BLaER1 (cell line): ENCODE measurements around the gene IDUA.
A peak's percentile ranks its signal among the peaks of the same experiment; 100 is the strongest.

ENCODE experiments used
- H3K27ac ChIP-seq: shearing (Covaris generic); formaldehyde crosslinking; 2 replicates; pipeline ENCODE4 v1.8.1; 2022
- H3K27me3 ChIP-seq: shearing (Covaris generic); formaldehyde crosslinking; 2 replicates; pipeline ENCODE4 v1.8.1; 2022
- H3K36me3 ChIP-seq: shearing (Covaris generic); formaldehyde crosslinking; 2 replicates; pipeline ENCODE4 v1.8.1; 2022
- H3K4me1 ChIP-seq: shearing (Covaris generic); formaldehyde crosslinking; 2 replicates; pipeline ENCODE4 v1.8.1; 2022
- H3K4me2 ChIP-seq: shearing (Covaris generic); formaldehyde crosslinking; 2 replicates; pipeline ENCODE4 v1.8.1; 2022
- H3K4me3 ChIP-seq: shearing (Covaris generic); formaldehyde crosslinking; 2 replicates; pipeline ENCODE4 v1.8.1; 2022
- H3K9ac ChIP-seq: shearing (Covaris generic); formaldehyde crosslinking; 2 replicates; pipeline ENCODE4 v1.8.1; 2022
- H3K9me3 ChIP-seq: shearing (Covaris generic); formaldehyde crosslinking; 2 replicates; pipeline ENCODE4 v1.8.1; 2022
- H4K20me1 ChIP-seq: shearing (Covaris generic); formaldehyde crosslinking; 2 replicates; pipeline ENCODE4 v1.8.1; 2022
- Cebpa-rat ChIP-seq: shearing (Covaris generic); IDR thresholded peaks from 2 replicates; pipeline ENCODE4 v1.8.1; 2022

The IDUA gene

GRCh38 chr4:1001561-1002130 is 14.8 kb downstream of the IDUA start:
- no peak overlapping the region for H3K4me3 ChIP-seq
- H4K20me1 ChIP-seq = peaks cover 80% of the 10 kb centered on the region
- H3K27me3 ChIP-seq = peaks cover 99% of the 10 kb centered on the region
- TF ChIP-seq Cebpa-rat = no peak
- H3K27ac ChIP-seq = no peak overlapping the region
- H3K4me1 ChIP-seq = peaks cover 36% of the 10 kb centered on the region
- no peak overlapping the region for H3K9ac ChIP-seq
- no peak overlapping the region for H3K4me2 ChIP-seq
- H3K36me3 ChIP-seq = no peaks in the 10 kb centered on the region
- H3K9me3 ChIP-seq = peaks cover 18% of the 10 kb centered on the region; the same call in 1 of the 2 replicates

GRCh38 chr4:1002131-1002630 is 15.3 kb downstream of the IDUA start:
- no peak overlapping the region for H3K27ac ChIP-seq
- no peak overlapping the region for H3K9ac ChIP-seq
- peak; percentile 68 for TF ChIP-seq Cebpa-rat
- H3K9me3 ChIP-seq = peaks cover 23% of the 10 kb centered on the region; the same call in 1 of the 2 replicates
- H3K36me3 ChIP-seq = no peaks in the 10 kb centered on the region
- no peak overlapping the region for H3K4me2 ChIP-seq
- H3K4me3 ChIP-seq = no peak overlapping the region
- peaks cover 36% of the 10 kb centered on the region for H3K4me1 ChIP-seq
- H3K27me3 ChIP-seq = peaks cover 99% of the 10 kb centered on the region
- peaks cover 76% of the 10 kb centered on the region for H4K20me1 ChIP-seq

GRCh38 chr4:1002631-1003251 is 15.9 kb downstream of the IDUA start:
- peaks cover 23% of the 10 kb centered on the region; the same call in 1 of the 2 replicates for H3K9me3 ChIP-seq
- no peak for TF ChIP-seq Cebpa-rat
- H3K27ac ChIP-seq = no peak overlapping the region
- no peaks in the 10 kb centered on the region for H3K36me3 ChIP-seq
- peaks cover 99% of the 10 kb centered on the region for H3K27me3 ChIP-seq
- H3K9ac ChIP-seq = no peak overlapping the region
- peaks cover 31% of the 10 kb centered on the region for H3K4me1 ChIP-seq
- peaks cover 70% of the 10 kb centered on the region for H4K20me1 ChIP-seq
- H3K4me2 ChIP-seq = no peak overlapping the region
- no peak overlapping the region for H3K4me3 ChIP-seq

DNA sequence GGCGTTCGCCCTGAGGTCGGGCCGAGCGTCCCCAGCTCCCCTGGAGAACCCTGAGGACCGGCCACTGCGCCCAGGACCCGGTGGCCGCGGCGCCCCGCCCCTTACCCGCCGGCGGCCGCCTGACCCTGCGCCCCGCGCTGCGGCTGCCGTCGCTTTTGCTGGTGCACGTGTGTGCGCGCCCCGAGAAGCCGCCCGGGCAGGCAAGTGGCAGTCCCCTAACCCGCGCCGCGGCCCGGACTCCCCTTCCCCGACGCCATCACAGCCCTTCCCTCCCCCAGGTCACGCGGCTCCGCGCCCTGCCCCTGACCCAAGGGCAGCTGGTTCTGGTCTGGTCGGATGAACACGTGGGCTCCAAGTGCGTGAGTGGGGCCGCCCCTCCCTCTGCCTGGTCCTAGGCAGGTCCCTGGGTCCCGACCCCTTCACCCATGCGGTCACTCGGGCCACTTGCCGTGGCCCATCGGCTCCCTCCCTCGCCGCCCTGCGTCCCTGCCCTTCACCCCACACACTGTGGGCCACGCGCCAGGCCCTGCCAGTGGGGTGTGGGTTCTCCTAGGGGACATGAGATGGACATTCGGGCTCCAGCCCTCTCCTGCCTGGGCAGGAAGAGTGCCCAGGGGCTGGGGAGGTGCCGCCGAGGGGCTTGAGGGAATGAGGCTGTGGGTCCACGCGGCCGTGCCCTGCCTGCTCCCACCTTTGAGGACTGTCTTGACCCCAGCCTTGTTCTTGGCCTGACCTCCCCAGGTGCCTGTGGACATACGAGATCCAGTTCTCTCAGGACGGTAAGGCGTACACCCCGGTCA is 16.6 kb downstream of the IDUA start:
- Histone ChIP-seq H3K9ac (no peak overlapping the region), H3K9me3 (peaks cover 23% of the 10 kb centered on the region; the same call in 1 of the 2 replicates), H3K4me1 (peaks cover 27% of the 10 kb centered on the region), H3K27me3 (peaks cover 99% of the 10 kb centered on the region), H3K27ac (no peak overlapping the region), H3K4me2 (no peak overlapping the region), H4K20me1 (peaks cover 63% of the 10 kb centered on the region), H3K36me3 (no peaks in the 10 kb centered on the region), H3K4me3 (no peak overlapping the region)
- no peak for TF ChIP-seq Cebpa-rat

- no peak for TF ChIP-seq Cebpa-rat
- H3K4me2 ChIP-seq = no peak overlapping the region
- no peak overlapping the region for H3K27ac ChIP-seq
- H3K4me3 ChIP-seq = no peak overlapping the region
- H3K36me3 ChIP-seq = no peaks in the 10 kb centered on the region
- H3K27me3 ChIP-seq = peaks cover 99% of the 10 kb centered on the region
- H3K4me1 ChIP-seq = peaks cover 32% of the 10 kb centered on the region
- H3K9ac ChIP-seq = no peak overlapping the region
- H4K20me1 ChIP-seq = peaks cover 62% of the 10 kb centered on the region
- H3K9me3 ChIP-seq = peaks cover 23% of the 10 kb centered on the region; the same call in 1 of the 2 replicates
Measured at GRCh38 chr4:1004071-1004418, 17.2 kb downstream of the IDUA start.

- no peak for TF ChIP-seq Cebpa-rat
- peaks cover 23% of the 10 kb centered on the region; the same call in 1 of the 2 replicates for H3K9me3 ChIP-seq
- H3K36me3 ChIP-seq = no peaks in the 10 kb centered on the region
- no peak overlapping the region for H3K27ac ChIP-seq
- peaks cover 95% of the 10 kb centered on the region for H3K27me3 ChIP-seq
- peaks cover 55% of the 10 kb centered on the region for H4K20me1 ChIP-seq
- no peak overlapping the region for H3K4me3 ChIP-seq
- H3K4me2 ChIP-seq = no peak overlapping the region; the same call in 1 of the 2 replicates
- peaks cover 27% of the 10 kb centered on the region for H3K4me1 ChIP-seq
- H3K9ac ChIP-seq = no peak overlapping the region
Measured at GRCh38 chr4:1004557-1005485, 18.0 kb downstream of the IDUA start.

DNA sequence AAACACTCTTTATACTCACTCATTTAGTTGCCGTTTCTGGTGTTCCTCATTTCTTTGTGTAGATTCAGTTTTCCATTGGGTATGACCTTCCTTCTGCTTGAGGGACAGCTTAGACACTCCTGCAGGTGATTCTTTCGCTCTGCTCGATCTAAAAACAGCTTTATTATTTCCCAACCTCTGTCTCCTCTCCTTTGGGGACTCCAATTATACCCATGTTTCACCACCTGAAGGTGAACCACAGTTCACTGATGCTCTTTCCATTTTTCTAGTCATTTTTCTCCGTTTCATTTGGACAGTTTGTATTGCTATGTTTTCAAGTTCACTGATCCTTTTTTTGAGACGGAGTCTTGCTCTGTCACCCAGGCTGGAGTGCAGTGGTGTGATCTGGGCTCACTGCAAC is 20.0 kb downstream of the IDUA start:
- H3K9ac ChIP-seq = no peak overlapping the region
- no peak overlapping the region for H3K27ac ChIP-seq
- no peak overlapping the region for H3K4me2 ChIP-seq
- H3K4me3 ChIP-seq = no peak overlapping the region
- peaks cover 89% of the 10 kb centered on the region for H3K27me3 ChIP-seq
- no peaks in the 10 kb centered on the region for H3K36me3 ChIP-seq
- H3K9me3 ChIP-seq = peaks cover 20% of the 10 kb centered on the region; the same call in 1 of the 2 replicates
- H3K4me1 ChIP-seq = peaks cover 31% of the 10 kb centered on the region
- peaks cover 48% of the 10 kb centered on the region for H4K20me1 ChIP-seq
- no peak for TF ChIP-seq Cebpa-rat

- Histone ChIP-seq H3K9ac (0 out of 2 replicates have a peak overlapping the region, but pooled peaks have one; percentile 28), H3K4me3 (peak overlapping the region; percentile 68), H4K20me1 (peaks cover 50% of the 10 kb centered on the region), H3K36me3 (peaks cover 11% of the 10 kb centered on the region), H3K4me1 (peaks cover 49% of the 10 kb centered on the region), H3K4me2 (peak overlapping the region; percentile 92), H3K27me3 (peaks cover 68% of the 10 kb centered on the region), H3K27ac (no peak overlapping the region), H3K9me3 (peaks cover 10% of the 10 kb centered on the region; the same call in 1 of the 2 replicates)
- TF ChIP-seq Cebpa-rat = no peak
Measured at GRCh38 chr4:1008840-1009541, 22.1 kb downstream of the IDUA start.
